ENCODE data around the gene GCK.

The GCK gene

DNA sequence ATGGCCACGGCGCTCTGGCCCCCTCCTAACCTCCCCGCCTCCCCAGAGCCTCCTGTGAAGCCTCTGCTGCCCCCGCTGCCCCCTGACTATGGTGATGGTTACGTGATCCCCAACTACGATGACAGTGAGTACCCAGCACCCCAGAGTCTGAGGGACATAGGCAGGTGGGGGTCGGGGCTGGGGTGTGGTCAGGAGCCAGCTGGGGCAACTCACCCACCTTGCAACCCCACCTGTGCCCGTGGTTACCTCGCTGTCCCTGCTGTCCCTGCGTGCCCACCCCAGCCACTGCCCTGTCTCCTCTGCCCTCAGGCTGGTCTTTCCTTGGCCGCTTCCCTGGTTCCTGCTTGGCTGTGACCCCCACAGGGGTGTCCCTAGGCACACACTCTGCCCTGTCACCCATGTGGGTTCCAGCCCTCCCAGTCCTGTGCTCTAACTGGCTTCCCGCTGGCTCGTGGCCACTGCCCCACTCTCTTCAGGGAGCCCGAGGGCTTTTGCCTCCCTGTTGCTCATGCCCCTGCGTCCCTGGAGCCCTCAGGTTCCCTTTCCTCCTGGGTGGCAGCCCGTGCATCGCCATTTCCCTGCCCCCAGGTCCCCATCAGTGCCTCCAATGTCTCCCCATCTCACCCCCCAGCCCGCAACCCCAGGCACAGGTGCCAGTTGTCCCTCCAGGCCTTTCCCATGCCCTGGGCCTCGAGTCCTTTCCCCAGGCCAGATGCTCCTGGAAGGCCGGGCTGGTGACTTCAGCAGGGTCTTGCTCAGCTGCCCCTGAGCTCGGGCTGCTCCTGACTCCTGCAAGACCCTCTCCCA, 81.1 kb downstream of the GCK start:
- H3K36me3 ChIP-seq (replicated peaks in 1 of 2; ENCODE audit: control insufficient read depth in 2 of 2, insufficient read depth in 2 of 2, low read length in 2 of 2), result peaks cover 18 to 32% of the 10 kb centered on the region in 2 donors
- H3K4me3 ChIP-seq (ENCODE audit: low read length in 2 of 2), result no peak overlapping the region
- H3K27ac ChIP-seq (replicated peaks; ENCODE audit: low read length), result no peak overlapping the region
- no peak overlapping the region for H3K4me2 ChIP-seq (ENCODE audit: insufficient read depth, low read length, poor library complexity, severe bottlenecking)
- no peak overlapping the region for H3K18ac ChIP-seq (ENCODE audit: low read length)
- peak overlapping the region; percentile 43 for H3K23ac ChIP-seq (ENCODE audit: low read depth, low read length, poor library complexity)
- no peaks in the 10 kb centered on the region for H3K79me1 ChIP-seq (ENCODE audit: low read depth, low read length)
- H2BK5ac ChIP-seq (ENCODE audit: low read length), result no peak overlapping the region
- no peak overlapping the region for H2AK5ac ChIP-seq (ENCODE audit: low read depth, low read length)
- no peak overlapping the region for H2BK120ac ChIP-seq (ENCODE audit: low read depth, low read length)
- no peak overlapping the region for H2BK15ac ChIP-seq (ENCODE audit: low read length)
- no peak overlapping the region for H2AFZ ChIP-seq (ENCODE audit: low read length)
- no peak overlapping the region for H4K91ac ChIP-seq (ENCODE audit: low read depth, low read length, poor library complexity)
- peak overlapping the region; percentile 41 for H2BK12ac ChIP-seq (ENCODE audit: low read length)
- no CpG with 5 or more reads among the region's 21 CpGs for WGBS, 2 donors (ENCODE audit: extremely low coverage in 2 of 2, insufficient read length in 2 of 2, insufficient replicate concordance in 1 of 2)
- peaks cover 0 to 8% (median 0%) of the 10 kb centered on the region in 3 experiments for H3K27me3 ChIP-seq (ENCODE audit: control insufficient read depth in 3 of 3, insufficient read depth in 3 of 3, low read depth in 1 of 3, low read length in 3 of 3)
- H4K8ac ChIP-seq (ENCODE audit: low read depth, low read length), result peak overlapping the region; percentile 3
- peaks cover 0 to 2% of the 10 kb centered on the region in 2 donors for H3K9me3 ChIP-seq (replicated peaks in 1 of 2; ENCODE audit: control insufficient read depth in 2 of 2, insufficient read depth in 1 of 2, low read depth in 1 of 2, low read length in 2 of 2)
- H3K4me1 ChIP-seq (ENCODE audit: control insufficient read depth in 2 of 2, insufficient read depth in 1 of 2, low read depth in 1 of 2, low read length in 2 of 2), result peaks cover 8 to 10% of the 10 kb centered on the region in 2 donors
- H3K9ac ChIP-seq (ENCODE audit: low read depth, low read length, poor library complexity), result no peak overlapping the region
- DNase-seq (ENCODE audit: low spot score), result no peak
- no peak overlapping the region for H3K14ac ChIP-seq (ENCODE audit: low read length)
- H3K4ac ChIP-seq (ENCODE audit: low read length), result no peak overlapping the region

DNA sequence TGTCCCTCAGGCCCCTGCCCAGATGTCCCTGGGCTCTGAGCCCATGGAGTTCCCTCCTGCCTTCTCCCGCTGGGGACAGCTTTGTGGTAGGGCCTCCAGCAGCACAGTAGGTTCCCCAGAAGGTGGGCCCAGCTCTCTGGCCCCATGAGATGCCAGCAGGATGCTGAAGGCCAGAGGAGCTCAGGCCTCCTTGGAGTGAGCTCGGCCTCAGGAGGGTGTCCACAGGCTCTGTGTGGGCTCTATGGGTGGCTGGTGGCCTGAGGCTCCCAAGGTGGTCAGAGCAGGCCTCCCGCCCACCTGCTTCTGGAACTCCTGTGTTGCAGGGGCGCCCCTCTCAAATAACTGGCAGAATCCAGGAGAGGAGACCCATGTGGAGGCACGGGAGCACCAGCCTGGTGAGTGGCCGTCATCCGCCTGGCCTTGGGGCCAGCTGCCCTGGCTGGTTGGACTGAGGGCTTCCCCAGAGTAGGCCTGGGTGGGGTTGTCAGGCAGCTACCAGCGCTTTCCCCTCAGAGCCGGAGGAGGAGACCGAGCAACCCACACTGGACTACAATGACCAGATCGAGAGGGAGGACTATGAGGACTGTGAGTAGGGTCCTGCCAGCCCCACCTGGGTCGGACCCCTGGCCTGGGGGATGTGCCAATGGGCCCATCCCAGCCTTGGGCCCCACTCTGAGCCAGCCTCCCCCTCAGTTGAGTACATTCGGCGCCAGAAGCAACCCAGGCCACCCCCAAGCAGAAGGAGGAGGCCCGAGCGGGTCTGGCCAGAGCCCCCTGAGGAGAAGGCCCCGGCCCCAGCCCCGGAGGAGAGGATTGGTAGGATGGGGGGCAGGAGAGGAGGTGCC, 81.9 kb downstream of the GCK start:
- Histone ChIP-seq H3K4ac (ENCODE audit: low read length) (no peak overlapping the region), H2AFZ (ENCODE audit: low read length) (no peak overlapping the region), H3K4me3 (ENCODE audit: low read length in 2 of 2) (no peak overlapping the region), H2BK15ac (ENCODE audit: low read length) (no peak overlapping the region), H3K9me3 (replicated peaks in 1 of 2; ENCODE audit: control insufficient read depth in 2 of 2, insufficient read depth in 1 of 2, low read depth in 1 of 2, low read length in 2 of 2) (peaks cover 0 to 2% of the 10 kb centered on the region in 2 donors), H2BK5ac (ENCODE audit: low read length) (peak overlapping the region; percentile 13), H3K4me1 (ENCODE audit: control insufficient read depth in 2 of 2, insufficient read depth in 1 of 2, low read depth in 1 of 2, low read length in 2 of 2) (peaks cover 8 to 10% of the 10 kb centered on the region in 2 donors), H2BK120ac (ENCODE audit: low read depth, low read length) (no peak overlapping the region), H4K8ac (ENCODE audit: low read depth, low read length) (no peak overlapping the region), H3K27me3 (ENCODE audit: control insufficient read depth in 3 of 3, insufficient read depth in 3 of 3, low read depth in 1 of 3, low read length in 3 of 3) (peaks cover 0 to 8% (median 5%) of the 10 kb centered on the region in 3 experiments), H3K4me2 (ENCODE audit: insufficient read depth, low read length, poor library complexity, severe bottlenecking) (no peak overlapping the region), H4K91ac (ENCODE audit: low read depth, low read length, poor library complexity) (no peak overlapping the region), H2AK5ac (ENCODE audit: low read depth, low read length) (no peak overlapping the region), H3K18ac (ENCODE audit: low read length) (no peak overlapping the region), H3K14ac (ENCODE audit: low read length) (peak overlapping the region; percentile 64), H3K27ac (replicated peaks; ENCODE audit: low read length) (no peak overlapping the region), H3K79me1 (ENCODE audit: low read depth, low read length) (no peaks in the 10 kb centered on the region), H2BK12ac (ENCODE audit: low read length) (no peak overlapping the region), H3K9ac (ENCODE audit: low read depth, low read length, poor library complexity) (no peak overlapping the region), H3K36me3 (replicated peaks in 1 of 2; ENCODE audit: control insufficient read depth in 2 of 2, insufficient read depth in 2 of 2, low read length in 2 of 2) (peaks cover 14 to 30% of the 10 kb centered on the region in 2 donors), H3K23ac (ENCODE audit: low read depth, low read length, poor library complexity) (no peak overlapping the region)
- WGBS, 2 donors (ENCODE audit: extremely low coverage in 2 of 2, insufficient read length in 2 of 2, insufficient replicate concordance in 1 of 2), result no CpG with 5 or more reads among the region's 18 CpGs
- no peak for DNase-seq (ENCODE audit: low spot score)

DNA sequence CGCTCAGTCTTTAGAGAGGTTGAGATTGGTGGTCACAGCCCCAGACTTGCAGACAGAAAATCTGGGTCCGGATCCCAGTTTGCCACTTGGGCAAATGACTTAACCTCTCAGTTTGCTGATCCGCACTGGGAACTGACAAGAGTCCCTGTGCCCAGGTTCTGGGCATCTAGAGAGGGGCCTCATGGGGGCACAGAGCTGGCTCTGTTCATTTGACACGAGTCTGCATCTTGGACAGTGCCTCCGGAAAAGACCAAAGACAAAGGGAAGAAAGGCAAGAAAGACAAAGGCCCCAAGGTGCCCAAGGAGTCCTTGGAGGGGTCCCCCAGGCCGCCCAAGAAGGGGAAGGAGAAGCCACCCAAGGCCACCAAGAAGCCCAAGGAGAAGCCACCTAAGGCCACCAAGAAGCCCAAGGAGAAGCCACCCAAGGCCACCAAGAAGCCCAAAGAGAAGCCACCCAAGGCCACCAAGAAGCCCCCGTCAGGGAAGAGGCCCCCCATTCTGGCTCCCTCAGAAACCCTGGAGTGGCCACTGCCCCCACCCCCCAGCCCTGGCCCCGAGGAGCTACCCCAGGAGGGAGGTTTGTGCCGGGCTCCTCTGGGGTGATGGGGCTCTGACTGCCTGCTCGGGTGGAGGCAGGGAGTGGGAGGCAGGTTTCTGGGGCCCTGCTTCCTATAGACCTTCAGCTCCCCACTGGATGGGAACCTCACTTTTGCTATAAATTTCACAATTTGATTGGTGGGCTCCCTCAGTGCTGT, 82.8 kb downstream of the GCK start:
- WGBS, 2 donors (ENCODE audit: extremely low coverage in 2 of 2, insufficient read length in 2 of 2, insufficient replicate concordance in 1 of 2), result no CpG with 5 or more reads among the region's 10 CpGs
- H3K4ac ChIP-seq (ENCODE audit: low read length), result no peak overlapping the region
- no peak overlapping the region for H2AK5ac ChIP-seq (ENCODE audit: low read depth, low read length)
- no peak overlapping the region for H3K14ac ChIP-seq (ENCODE audit: low read length)
- H3K23ac ChIP-seq (ENCODE audit: low read depth, low read length, poor library complexity), result no peak overlapping the region
- peak overlapping the region; percentile 13 for H2BK5ac ChIP-seq (ENCODE audit: low read length)
- DNase-seq (ENCODE audit: low spot score), result no peak
- H3K27ac ChIP-seq (replicated peaks; ENCODE audit: low read length), result no peak overlapping the region
- H3K79me1 ChIP-seq (ENCODE audit: low read depth, low read length), result no peaks in the 10 kb centered on the region
- no peak overlapping the region for H4K8ac ChIP-seq (ENCODE audit: low read depth, low read length)
- no peak overlapping the region for H3K4me3 ChIP-seq (ENCODE audit: low read length in 2 of 2)
- no peak overlapping the region for H3K9ac ChIP-seq (ENCODE audit: low read depth, low read length, poor library complexity)
- H3K36me3 ChIP-seq (replicated peaks in 1 of 2; ENCODE audit: control insufficient read depth in 2 of 2, insufficient read depth in 2 of 2, low read length in 2 of 2), result peaks cover 7 to 27% of the 10 kb centered on the region in 2 donors
- H3K4me2 ChIP-seq (ENCODE audit: insufficient read depth, low read length, poor library complexity, severe bottlenecking), result no peak overlapping the region
- no peak overlapping the region for H4K91ac ChIP-seq (ENCODE audit: low read depth, low read length, poor library complexity)
- no peak overlapping the region for H2BK120ac ChIP-seq (ENCODE audit: low read depth, low read length)
- no peak overlapping the region for H2BK12ac ChIP-seq (ENCODE audit: low read length)
- H3K9me3 ChIP-seq (replicated peaks in 1 of 2; ENCODE audit: control insufficient read depth in 2 of 2, insufficient read depth in 1 of 2, low read depth in 1 of 2, low read length in 2 of 2), result no peaks in the 10 kb centered on the region
- H2BK15ac ChIP-seq (ENCODE audit: low read length), result no peak overlapping the region
- no peak overlapping the region for H3K18ac ChIP-seq (ENCODE audit: low read length)
- no peak overlapping the region for H2AFZ ChIP-seq (ENCODE audit: low read length)
- H3K27me3 ChIP-seq (ENCODE audit: control insufficient read depth in 3 of 3, insufficient read depth in 3 of 3, low read depth in 1 of 3, low read length in 3 of 3), result peaks cover 0 to 8% (median 5%) of the 10 kb centered on the region in 3 experiments
- H3K4me1 ChIP-seq (ENCODE audit: control insufficient read depth in 2 of 2, insufficient read depth in 1 of 2, low read depth in 1 of 2, low read length in 2 of 2), result peaks cover 8 to 10% of the 10 kb centered on the region in 2 donors

Measured in neuronal stem cell (in vitro differentiated cells).